Activated B cell treated with CpG ODN at 0.5 μM for 24 hours (primary cell): ENCODE measurements around the gene NPM3. TPM values are rescaled to one million over a fixed set of nuclear protein-coding genes. Genes with fewer than 3 reads are reported as not detected.

Experiments used
- ATAC-seq: fragments of 200-7000 bp; cut with Tn5 transposase; one replicate; pipeline ENCODE4 v1.10.0; 2021; ENCODE audit warnings: low read depth, mild to moderate bottlenecking, moderate library complexity
- CTCF ChIA-PET: fragments of 350-600 bp; sonication (Branson Sonifier 250); formaldehyde crosslinking; loops from one replicate; lab custom pipeline; 2021; ENCODE audit warnings: antibody characterized with exemption; lab: Charles Lee
- POLR2A ChIA-PET: fragments of 350-600 bp; sonication (Branson Sonifier 250); formaldehyde crosslinking; loops from one replicate; lab custom pipeline; 2021; ENCODE audit warnings: antibody characterized with exemption; lab: Charles Lee
- DNase-seq: peaks from one replicate; pipeline ENCODE4 v3.0.0; 2022
- H3K27ac Mint-ChIP-seq: one replicate; pipeline ENCODE4 v1.8.0; 2020; ENCODE audit warnings: mixed read lengths
- H3K27me3 Mint-ChIP-seq: one replicate; pipeline ENCODE4 v1.8.0; 2021; ENCODE audit warnings: mixed read lengths
- H3K36me3 Mint-ChIP-seq: one replicate; pipeline ENCODE4 v1.8.0; 2021; ENCODE audit warnings: low read depth, mixed read lengths
- H3K4me1 Mint-ChIP-seq: one replicate; pipeline ENCODE4 v1.8.0; 2021; ENCODE audit warnings: mixed read lengths
- H3K4me3 Mint-ChIP-seq: one replicate; pipeline ENCODE4 v1.8.0; 2020; ENCODE audit warnings: mild to moderate bottlenecking, mixed read lengths
- H3K9me3 Mint-ChIP-seq: one replicate; pipeline ENCODE4 v1.8.0; 2020; ENCODE audit warnings: mixed read lengths
- CTCF ChIP-seq: fragments of 200-600 bp; IDR thresholded peaks from one replicate; pipeline ENCODE4 v1.8.0; 2022; ENCODE audit warnings: antibody characterized with exemption, mild to moderate bottlenecking
- intact Hi-C: fragments of 100-400 bp; cut with micrococcal nuclease; formaldehyde crosslinking; loops from one replicate; pipeline ENCODE4 v1.15.1; 2024
- total RNA-seq: library from RNA; stranded (reverse); gene quantifications from 2 replicates; pipeline ENCODE4 v1.2.3, GENCODE V29; 2022

Gene NPM3
- 48.1 and 60.7 TPM in 2 replicates for total RNA-seq

- no peaks in the 10 kb centered on the region for H3K9me3 Mint-ChIP-seq
- ChIA-PET CTCF (interaction anchor here (0.8 to 2.6 kb wide), 10 partner anchors 9 to 290 kb away, joined by 3 to 11 read pairs (median 4); no protein-coding TSS in a partner anchor), POLR2A (interaction anchor here (0.6 to 6.7 kb wide), 9 partner anchors 9 to 283 kb away, joined by 3 to 43 read pairs (median 3); partner anchors contain the start of genes HPS6 and OGA)
Observed at GRCh38 chr10:101782811-101783735, at the start of gene NPM3. NPM3 (minus strand) TSS chr10:101783446; CDS start chr10:101783390, 56 bp downstream.

GRCh38 chr10:101832325-101832771, 49.1 kb upstream of the NPM3 start:
- H3K27me3 Mint-ChIP-seq, result no peaks in the 10 kb centered on the region
- CTCF ChIA-PET, result interaction anchor here (0.9 to 2.0 kb wide), 2 partner anchors 11 to 240 kb away, joined by 3 to 5 read pairs; partner anchors contain the start of gene KCNIP2
- H3K4me1 Mint-ChIP-seq, result peaks cover 46% of the 10 kb centered on the region
- H3K27ac Mint-ChIP-seq, result no peak overlapping the region
- intact Hi-C loops, result loop anchor here (5.0 kb wide), 1 partner anchor 835 kb away; the partner anchor contains the start of gene LZTS2
- no peak for TF ChIP-seq CTCF
- no peaks in the 10 kb centered on the region for H3K36me3 Mint-ChIP-seq
- H3K4me3 Mint-ChIP-seq, result no peak overlapping the region
- no peaks in the 10 kb centered on the region for H3K9me3 Mint-ChIP-seq
- no peak for ATAC-seq
- POLR2A ChIA-PET, result interaction anchor here (1.7 to 6.2 kb wide), 2 partner anchors 11 to 14 kb away, joined by 6 to 96 read pairs; partner anchors contain the start of genes KCNIP2 and OGA
- DNase-seq, result no peak

More at GRCh38 chr10:101782811-101783735, at the start of gene NPM3:
- peaks cover 41% of the 10 kb centered on the region for H3K36me3 Mint-ChIP-seq
- H3K27me3 Mint-ChIP-seq, result peaks cover 6% of the 10 kb centered on the region
- DNase-seq (peak; percentile 66), ATAC-seq (peak; percentile 75)
- TF ChIP-seq CTCF, result no peak
- intact Hi-C loops, result loop anchor here (1.0 to 5.0 kb wide), 6 partner anchors 31 to 431 kb away; partner anchors contain the start of genes BTRC, DPCD, HPS6 and OGA
- peak within 1 kb of the TSS; percentile 90 for H3K27ac Mint-ChIP-seq
- H3K4me3 Mint-ChIP-seq, result peak within 1 kb of the TSS; percentile 100
- peaks cover 53% of the 10 kb centered on the region for H3K4me1 Mint-ChIP-seq

GRCh38 chr10:101831169-101831811, 48.0 kb upstream of the NPM3 start:
- intact Hi-C loops, result loop anchor here (1.0 to 5.0 kb wide), 2 partner anchors 8 to 834 kb away; partner anchors contain the start of gene LZTS2
- Mint-ChIP-seq H3K36me3 (peaks cover 2% of the 10 kb centered on the region), H3K4me3 (peak overlapping the region; percentile 80), H3K9me3 (no peaks in the 10 kb centered on the region), H3K4me1 (peaks cover 46% of the 10 kb centered on the region), H3K27me3 (no peaks in the 10 kb centered on the region), H3K27ac (peak overlapping the region; percentile 97)
- TF ChIP-seq CTCF, result no peak
- CTCF ChIA-PET, result interaction anchor here (1.7 kb wide), 1 partner anchor 179 kb away, joined by 5 read pairs; no protein-coding TSS in a partner anchor
- ATAC-seq (no peak), DNase-seq (no peak)
- POLR2A ChIA-PET, result interaction anchor here (0.6 to 6.2 kb wide), 10 partner anchors 9 to 235 kb away, joined by 3 to 96 read pairs (median 5); partner anchors contain the start of genes KCNIP2, NPM3 and OGA

GRCh38 chr10:101830322-101831168, 47.3 kb upstream of the NPM3 start:
- no peak for TF ChIP-seq CTCF
- peak overlapping the region; percentile 80 for H3K4me3 Mint-ChIP-seq
- H3K9me3 Mint-ChIP-seq, result no peaks in the 10 kb centered on the region
- ATAC-seq, result peak; percentile 75
- no peaks in the 10 kb centered on the region for H3K27me3 Mint-ChIP-seq
- ChIA-PET CTCF (interaction anchor here (1.7 kb wide), 1 partner anchor 179 kb away, joined by 5 read pairs; no protein-coding TSS in a partner anchor), POLR2A (interaction anchor here (0.6 to 6.2 kb wide), 11 partner anchors 10 to 602 kb away, joined by 3 to 96 read pairs (median 4); partner anchors contain the start of genes CUEDC2, KCNIP2, NPM3 and OGA)
- peaks cover 2% of the 10 kb centered on the region for H3K36me3 Mint-ChIP-seq
- peaks cover 41% of the 10 kb centered on the region for H3K4me1 Mint-ChIP-seq
- peak overlapping the region; percentile 97 for H3K27ac Mint-ChIP-seq
- peak; percentile 89 for DNase-seq
- intact Hi-C loops, result loop anchor here (1.0 to 5.0 kb wide), 4 partner anchors 9 to 833 kb away; partner anchors contain the start of genes LZTS2 and OGA
